SK-N-DZ (cell line): ENCODE measurements around the gene NR2F1-AS1.
"Not testable (repeated sequence)": the region's sequence is repeated elsewhere in the genome, so short reads cannot be mapped to it uniquely, and the experiment has no call there.

ENCODE experiments used
- DNase-seq: peaks from one replicate; pipeline ENCODE4 v3.0.0-alpha.2; 2015; ENCODE audit warnings: low spot score

The NR2F1-AS1 gene

DNA sequence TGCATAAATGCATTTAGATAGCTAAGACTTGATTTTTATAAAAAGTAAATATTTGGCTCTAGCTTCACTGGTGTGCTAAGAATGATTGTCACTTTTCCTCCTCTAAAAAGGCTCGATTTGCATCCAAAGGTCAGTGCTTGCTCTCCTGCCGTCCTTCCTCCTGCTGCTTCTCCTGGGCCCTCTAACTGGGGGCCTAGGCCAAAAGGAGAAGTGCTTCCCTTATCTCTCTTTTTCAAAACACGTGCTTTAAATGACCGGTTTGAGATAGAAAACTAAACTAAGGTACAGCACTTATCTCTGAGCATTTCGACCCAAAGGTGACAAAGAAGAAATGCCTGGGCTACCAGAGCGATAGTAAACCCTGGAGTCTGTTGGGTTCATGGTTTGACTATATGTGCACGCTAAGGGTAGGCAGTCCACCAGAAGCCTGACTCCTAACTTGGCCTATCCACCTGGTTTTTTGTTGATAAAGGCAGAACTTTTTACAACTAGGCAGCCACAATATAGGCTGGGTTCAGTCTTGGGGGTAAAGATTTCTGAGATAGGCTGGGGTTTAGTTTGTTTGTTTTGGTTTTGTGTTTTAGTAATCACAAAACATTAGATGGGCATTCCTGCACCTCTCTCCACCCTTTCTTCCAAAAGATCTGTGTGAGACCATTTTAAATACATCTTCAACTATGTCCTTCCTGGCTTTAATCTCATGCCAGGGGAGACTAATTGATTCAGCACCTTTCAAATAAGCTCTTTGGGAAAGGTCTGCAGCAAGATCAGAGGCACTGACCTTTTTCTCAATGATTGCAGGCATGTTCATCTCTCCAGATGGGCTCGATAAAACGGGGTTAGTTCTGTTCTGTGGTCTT lies 3.8 kb downstream of the NR2F1-AS1 start:
- DNase-seq: no peak

DNA sequence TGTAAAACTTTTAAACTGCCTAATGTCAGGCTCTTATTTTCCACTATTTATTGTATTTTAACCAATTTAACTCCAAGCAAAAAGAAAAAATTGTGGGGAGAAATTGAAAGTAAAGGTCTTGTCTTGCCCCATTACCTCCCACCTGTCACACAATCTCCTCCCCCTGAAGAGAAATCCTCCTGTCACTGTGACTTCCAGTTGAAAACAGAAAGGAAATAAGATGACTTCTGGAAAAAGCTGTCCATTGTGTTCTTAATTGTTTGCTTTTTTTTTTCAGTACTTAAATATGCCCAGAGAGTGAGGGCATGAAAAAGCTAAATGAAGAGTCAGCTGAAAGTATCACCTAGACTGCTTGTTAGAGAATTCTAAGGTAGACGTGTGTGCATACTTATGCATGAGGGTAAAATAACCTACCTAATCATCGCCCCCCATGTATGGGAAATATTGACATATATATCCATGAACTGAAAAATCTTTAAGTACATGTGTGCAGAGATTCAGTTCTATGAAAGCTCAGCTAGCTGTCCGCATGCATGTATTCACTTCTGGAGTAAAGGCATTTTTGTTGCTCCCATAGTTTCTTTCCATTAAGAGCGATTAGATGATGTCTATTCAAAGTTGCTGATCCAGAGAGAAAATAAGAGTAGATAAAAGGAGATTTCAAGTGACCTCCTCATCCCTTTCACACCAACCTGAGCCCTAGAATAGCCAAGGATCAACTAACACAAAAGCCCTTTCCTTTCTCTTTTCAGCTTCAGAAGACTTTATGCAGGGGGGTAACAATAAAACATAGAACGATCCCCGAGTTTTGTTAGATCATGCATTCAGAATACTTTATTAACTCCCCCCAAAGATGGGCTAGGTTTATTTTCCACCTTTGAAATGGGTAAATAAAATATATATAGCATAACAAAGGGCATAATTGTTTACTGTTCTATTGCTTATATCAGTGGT lies 5.3 kb downstream of the NR2F1-AS1 start:
- no peak for DNase-seq

- no peak for DNase-seq
Observed at GRCh38 chr5:93574491-93575305, 6.3 kb downstream of the NR2F1-AS1 start.

- no peak for DNase-seq
Observed at GRCh38 chr5:93573354-93574351, 7.4 kb downstream of the NR2F1-AS1 start.

- no peak for DNase-seq
Observed at GRCh38 chr5:93572608-93573353, 8.2 kb downstream of the NR2F1-AS1 start.

DNA sequence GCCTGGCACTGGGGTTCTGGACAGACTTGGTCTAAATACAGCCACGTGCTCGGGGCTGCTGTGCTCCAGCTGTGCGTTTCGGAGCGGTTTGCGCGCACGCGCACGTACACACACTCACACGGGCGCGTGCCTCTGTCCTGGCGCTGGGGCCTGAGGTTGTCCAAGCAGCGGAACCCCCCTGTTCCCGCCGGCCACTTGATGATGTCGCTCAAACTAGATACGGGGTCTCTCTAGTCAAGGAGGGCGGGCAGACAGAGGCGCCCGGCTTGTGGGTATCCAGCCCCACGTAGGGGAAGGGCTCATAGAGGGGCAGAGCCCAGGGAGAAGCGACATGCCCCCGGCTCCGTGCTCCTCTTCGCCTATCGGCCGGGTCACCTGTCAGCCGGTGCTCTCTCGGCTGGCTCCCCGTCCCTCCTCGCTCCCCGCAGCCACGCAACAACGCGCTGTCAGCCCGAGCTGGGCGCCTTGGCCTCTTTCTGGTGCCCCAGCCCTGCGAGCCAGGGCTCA lies 8.9 kb downstream of the NR2F1-AS1 start:
- DNase-seq: no peak

DNA sequence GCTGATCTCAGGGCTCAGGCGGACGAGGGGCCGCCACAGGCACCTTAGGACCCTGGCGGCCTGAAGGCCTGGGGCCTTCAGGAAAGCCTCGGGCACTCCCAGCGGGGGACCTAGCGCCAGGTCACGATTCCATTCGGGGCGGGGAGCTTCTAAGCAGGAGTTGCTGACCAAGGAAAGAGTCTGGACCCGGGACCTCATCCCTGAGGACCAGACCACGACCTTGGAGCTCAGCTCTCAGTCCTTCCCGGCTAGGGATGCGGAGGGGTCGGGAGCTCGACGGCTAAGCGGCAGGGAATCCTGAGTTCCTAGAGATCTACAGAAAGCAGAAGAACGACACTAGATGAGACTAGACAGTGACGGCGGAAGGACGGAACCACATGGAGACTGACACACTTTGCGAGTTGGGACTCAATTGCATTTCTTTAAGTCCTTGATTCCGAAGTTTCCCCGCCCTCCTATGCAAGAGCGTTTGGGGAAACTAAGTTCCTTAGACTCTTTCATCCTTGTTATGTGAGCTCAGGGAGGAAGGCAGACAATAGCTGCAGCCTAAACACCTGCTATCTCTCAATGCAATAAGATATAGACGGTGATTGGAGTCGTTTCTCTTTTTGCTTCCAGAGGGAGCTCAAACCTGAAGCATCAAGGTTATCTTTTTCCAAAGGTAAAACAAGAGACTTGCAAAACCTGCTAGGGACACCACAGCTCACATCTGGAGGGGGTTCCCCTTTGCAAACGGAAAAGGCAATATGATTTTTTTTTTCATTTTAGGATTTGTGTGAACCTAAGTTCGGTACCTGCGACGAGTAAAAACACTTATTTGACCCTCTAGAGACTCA lies 9.7 kb downstream of the NR2F1-AS1 start:
- no peak for DNase-seq

DNA sequence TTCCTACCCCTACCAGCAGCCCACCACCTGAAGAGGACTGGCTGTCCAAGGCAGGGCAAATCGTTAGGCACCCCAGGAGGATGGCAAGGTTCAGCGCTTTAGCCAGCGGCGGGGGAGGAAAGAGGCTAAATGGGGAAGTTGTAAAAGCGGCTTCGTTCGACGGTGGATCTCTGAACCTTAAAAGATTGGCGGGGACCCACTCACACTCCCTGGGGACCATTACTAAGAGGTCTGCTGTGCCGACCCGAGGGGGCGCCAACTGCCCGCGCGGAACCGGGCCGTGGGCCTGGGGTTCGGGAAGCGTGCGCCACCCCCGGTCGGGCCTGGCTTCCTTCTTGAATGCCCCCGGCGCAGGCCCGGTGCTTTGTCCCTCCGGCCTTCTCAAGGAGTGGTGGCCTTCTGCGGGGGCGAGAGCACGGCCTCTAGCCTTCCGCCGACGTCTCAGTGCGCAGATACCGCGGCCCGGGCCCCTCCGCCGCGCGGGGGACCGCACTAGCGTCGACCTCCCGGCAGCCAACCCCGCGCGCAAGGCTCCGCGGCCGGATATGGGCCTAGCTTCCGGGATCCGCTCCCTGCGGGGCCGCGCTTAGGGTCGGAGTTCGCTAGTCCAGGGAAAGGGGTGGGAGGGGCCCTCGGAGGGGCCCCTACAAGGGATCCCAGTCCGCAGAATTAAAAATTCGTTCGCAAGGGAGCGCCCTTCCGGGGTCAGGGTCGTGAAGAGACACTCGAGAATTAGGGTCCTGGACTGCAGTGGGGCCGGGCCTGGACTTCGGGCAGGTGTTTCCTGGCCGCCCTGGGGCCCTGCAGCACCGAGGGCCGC lies 10.5 kb downstream of the NR2F1-AS1 start:
- no peak for DNase-seq

GRCh38 chr5:93569300-93570160 lies 11.5 kb downstream of the NR2F1-AS1 start:
- DNase-seq: peak; percentile 93

DNA sequence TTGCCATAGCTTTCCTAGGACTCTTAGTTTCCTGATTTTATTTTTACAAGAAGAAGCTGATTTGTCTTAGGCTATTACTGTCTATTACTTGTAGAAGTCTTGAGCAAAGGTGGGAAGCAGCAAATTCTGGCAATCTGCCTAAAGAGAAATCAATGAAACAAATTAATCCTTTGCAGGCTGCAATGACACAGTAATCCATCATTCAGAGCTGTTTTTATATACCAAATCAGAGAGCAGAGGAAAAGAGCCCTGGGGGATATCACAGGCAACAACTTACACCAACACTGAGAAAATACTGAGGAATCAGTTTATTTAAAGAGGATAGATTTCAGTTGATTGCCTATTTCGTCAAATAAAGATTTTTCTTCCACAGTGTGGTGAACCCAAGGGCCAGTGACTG lies 13.6 kb downstream of the NR2F1-AS1 start:
- no peak for DNase-seq

- DNase-seq: no peak
Observed at GRCh38 chr5:93566091-93566490, 14.9 kb downstream of the NR2F1-AS1 start.

GRCh38 chr5:93557021-93557604 lies 23.9 kb downstream of the NR2F1-AS1 start:
- DNase-seq: no peak

- not testable (repeated sequence) for DNase-seq
Observed at GRCh38 chr5:93549594-93549993, 31.4 kb downstream of the NR2F1-AS1 start.

- DNase-seq: no peak
Observed at GRCh38 chr5:93545872-93546271, 35.1 kb downstream of the NR2F1-AS1 start.

GRCh38 chr5:93532370-93532769 lies 48.6 kb downstream of the NR2F1-AS1 start:
- no peak for DNase-seq

DNA sequence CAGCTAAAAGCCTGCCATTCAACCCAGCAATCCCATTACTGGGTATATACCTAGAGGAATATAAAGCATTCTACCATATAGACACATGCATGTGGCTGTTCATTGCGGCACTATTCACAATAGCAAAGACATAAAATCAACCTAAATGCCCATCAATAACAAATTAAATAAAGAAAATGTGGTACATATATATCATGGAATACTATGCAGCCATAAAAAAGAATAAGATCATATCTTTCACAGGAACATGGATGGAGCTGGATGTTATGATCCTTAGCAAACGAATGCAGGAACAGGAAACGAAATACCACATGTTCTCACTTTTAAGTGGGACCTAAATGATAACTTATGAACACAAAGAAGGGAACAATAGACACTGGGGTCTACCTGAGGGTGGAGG lies 59.2 kb downstream of the NR2F1-AS1 start:
- DNase-seq: not testable (repeated sequence)
